ENCODE data around the gene PPP2R2C.

The PPP2R2C gene

DNA sequence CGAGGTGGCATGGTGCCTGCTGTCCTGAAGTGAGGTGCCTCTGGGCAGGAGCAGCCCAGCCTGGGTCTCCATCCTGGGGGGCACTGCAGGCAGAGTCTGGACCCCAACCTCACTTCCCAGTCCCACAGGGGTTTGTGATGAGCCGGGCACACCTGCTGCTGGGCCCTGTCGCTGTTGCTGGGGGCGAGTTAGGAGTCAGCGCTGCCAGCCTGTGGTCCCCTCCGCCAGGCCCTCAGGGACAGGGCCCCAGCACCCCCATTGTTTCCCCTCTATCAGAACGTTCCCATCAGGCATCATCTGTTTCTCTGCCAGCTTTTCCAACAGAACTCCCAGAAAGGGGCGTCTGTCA is 179.3 kb downstream of the PPP2R2C start:
- no peak for FAIRE-seq
- DNase-seq (ENCODE audit: insufficient read length, low spot score): no peak
- TF ChIP-seq POLR2A (IDR thresholded peaks at IDR 0.05; ENCODE audit: low read depth, low read length): no peak

DNA sequence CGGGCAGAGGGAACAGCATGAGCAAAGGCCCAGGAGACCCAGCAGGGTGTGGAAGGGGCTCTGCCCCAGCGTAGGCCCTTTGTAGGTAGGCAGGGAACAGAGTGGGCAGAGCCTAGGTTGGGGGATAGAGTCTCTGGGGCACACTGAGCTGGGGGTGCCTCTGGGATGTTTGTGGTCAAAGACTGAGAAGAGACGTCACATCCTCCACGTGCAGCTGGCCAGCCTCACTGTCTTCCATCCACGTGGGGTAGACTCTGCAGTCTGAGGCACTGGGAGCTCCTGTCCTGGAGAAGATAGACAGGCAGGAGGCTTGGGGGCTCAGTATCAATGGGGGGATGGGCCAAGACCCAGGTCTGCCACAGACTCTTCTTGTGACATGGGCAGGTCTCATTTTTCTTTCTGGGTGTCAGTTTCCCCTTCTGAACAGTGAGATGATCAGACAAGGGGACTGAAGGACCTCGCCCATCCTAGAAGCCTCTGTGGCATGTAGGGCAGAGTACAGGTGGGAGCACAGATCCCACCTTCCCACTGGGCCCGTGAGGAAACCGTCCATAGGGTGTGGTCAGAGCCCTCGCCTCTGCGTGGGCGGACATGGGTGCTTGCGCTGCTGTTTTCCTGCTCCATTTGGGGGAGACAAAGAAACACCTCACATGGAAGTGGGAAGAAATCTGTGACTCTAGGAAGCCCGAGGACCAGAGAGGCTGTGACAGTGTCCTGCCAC is 179.9 kb downstream of the PPP2R2C start:
- DNase-seq (ENCODE audit: insufficient read length, low spot score) (no peak), FAIRE-seq (no peak)
- no peak for TF ChIP-seq POLR2A (IDR thresholded peaks at IDR 0.05; ENCODE audit: low read depth, low read length)

DNA sequence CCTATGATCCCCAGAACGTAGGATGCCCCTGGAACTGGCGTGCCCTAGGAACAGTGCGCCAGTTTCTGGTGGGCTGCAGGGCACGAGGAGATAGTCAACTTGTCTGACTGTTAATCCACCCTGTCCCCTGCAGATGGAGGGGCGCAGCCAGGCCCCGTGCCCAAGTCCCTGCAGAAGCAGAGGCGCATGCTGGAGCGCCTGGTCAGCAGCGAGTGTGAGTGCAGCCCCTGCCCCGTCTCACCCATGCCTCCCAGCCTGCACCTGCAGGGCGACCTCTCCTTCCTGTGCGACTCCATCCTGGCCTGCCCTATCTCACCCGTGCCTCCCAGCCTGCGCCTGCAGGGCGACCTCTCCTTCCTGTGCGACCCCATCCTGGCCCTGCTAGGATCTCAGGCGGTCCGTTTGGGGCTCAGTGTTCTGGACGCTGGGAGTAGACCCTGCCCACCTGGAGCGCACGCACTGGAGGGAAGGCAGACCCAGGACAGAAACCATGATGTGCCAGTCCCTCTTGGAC is 180.6 kb downstream of the PPP2R2C start:
- no peak for DNase-seq (ENCODE audit: insufficient read length, low spot score)
- FAIRE-seq: no peak
- no peak for TF ChIP-seq POLR2A (IDR thresholded peaks at IDR 0.05; ENCODE audit: low read depth, low read length)

GRCh38 chr4:6290769-6291547 is 181.5 kb downstream of the PPP2R2C start:
- no peak for FAIRE-seq
- DNase-seq (ENCODE audit: insufficient read length, low spot score): no peak
- no peak for TF ChIP-seq POLR2A (IDR thresholded peaks at IDR 0.05; ENCODE audit: low read depth, low read length)

DNA sequence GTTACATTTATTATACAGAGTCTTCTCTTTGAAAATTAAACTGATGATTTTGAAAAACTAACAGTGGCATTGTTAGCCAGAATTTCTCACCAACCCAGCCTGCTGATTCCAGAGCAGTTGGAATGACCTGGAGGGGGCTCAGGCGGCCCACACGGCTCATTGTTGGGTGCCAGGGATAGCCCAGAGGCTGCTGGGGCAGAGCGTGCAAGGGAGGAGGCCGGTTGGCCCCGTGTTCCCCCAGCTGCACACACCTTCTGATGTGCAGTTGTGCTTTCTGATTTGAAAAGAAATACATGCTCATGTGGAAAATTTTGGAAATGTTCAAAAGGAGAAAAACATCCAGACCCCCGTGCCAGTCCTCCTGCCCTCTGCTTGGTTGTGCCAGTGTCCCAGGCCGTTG is 182.2 kb downstream of the PPP2R2C start:
- FAIRE-seq (no peak), DNase-seq (ENCODE audit: insufficient read length, low spot score) (no peak)
- no peak for TF ChIP-seq POLR2A (IDR thresholded peaks at IDR 0.05; ENCODE audit: low read depth, low read length)

DNA sequence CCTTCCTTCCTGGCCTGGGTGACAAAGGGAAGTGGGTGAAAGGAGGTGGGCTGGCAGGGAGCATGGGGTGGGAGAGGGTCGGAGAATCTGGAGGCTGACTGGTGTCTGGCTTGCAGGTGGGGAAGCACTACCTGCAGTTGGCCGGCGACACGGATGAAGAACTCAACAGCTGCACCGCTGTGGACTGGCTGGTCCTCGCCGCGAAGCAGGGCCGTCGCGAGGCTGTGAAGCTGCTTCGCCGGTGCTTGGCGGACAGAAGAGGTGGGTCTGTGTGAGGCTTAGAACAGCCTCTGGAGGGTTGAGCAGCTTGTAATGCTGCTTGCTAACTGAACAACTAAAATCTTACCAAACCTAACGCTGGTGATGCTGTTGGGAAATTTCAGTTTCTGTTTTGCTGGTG is 183.5 kb downstream of the PPP2R2C start:
- FAIRE-seq: no peak

GRCh38 chr4:6288342-6288741 is 184.1 kb downstream of the PPP2R2C start:
- no peak for FAIRE-seq
- no peak for DNase-seq (ENCODE audit: insufficient read length, low spot score)

More for the DNA sequence above, 183.5 kb downstream of the PPP2R2C start:
- DNase-seq (ENCODE audit: insufficient read length, low spot score): no peak
- no peak for TF ChIP-seq POLR2A (IDR thresholded peaks at IDR 0.05; ENCODE audit: low read depth, low read length)

GRCh38 chr4:6287017-6287788 is 185.2 kb downstream of the PPP2R2C start:
- no peak for TF ChIP-seq POLR2A (IDR thresholded peaks at IDR 0.05; ENCODE audit: low read depth, low read length)
- FAIRE-seq (no peak), DNase-seq (ENCODE audit: insufficient read length, low spot score) (no peak)

More at GRCh38 chr4:6288342-6288741, 184.1 kb downstream of the PPP2R2C start:
- no peak for TF ChIP-seq POLR2A (IDR thresholded peaks at IDR 0.05; ENCODE audit: low read depth, low read length)

- TF ChIP-seq POLR2A (IDR thresholded peaks at IDR 0.05; ENCODE audit: low read depth, low read length): no peak
- no peak for FAIRE-seq
- DNase-seq (ENCODE audit: insufficient read length, low spot score): no peak
Observed at GRCh38 chr4:6283282-6283681, 189.1 kb downstream of the PPP2R2C start.

DNA sequence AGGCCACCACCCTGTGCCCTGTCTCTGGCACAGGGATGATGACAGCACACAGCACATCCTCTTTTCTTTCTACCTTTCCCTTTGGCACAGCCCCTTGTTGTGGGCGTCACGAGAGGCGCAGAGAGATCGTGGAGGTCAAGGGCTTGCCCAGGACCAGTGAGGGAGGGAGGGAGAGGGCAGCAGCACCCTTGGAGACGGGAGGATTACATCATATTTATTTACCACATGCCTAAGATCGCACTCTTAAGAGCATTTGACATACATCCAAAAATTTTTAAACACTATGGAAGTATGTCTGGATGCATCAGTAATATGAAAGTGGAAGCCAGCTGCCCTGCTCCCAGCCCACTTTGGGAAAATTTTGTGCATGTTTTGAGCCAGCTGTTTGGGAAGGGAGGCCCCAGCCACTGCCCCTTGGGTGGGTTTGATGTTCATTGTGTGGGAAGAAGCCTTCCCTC is 190.1 kb downstream of the PPP2R2C start:
- FAIRE-seq (no peak), DNase-seq (ENCODE audit: insufficient read length, low spot score) (no peak)
- TF ChIP-seq POLR2A (IDR thresholded peaks at IDR 0.05; ENCODE audit: low read depth, low read length): no peak

- FAIRE-seq (no peak), DNase-seq (ENCODE audit: insufficient read length, low spot score) (no peak)
- no peak for TF ChIP-seq POLR2A (IDR thresholded peaks at IDR 0.05; ENCODE audit: low read depth, low read length)
Observed at GRCh38 chr4:6281436-6282313, 190.7 kb downstream of the PPP2R2C start.

GRCh38 chr4:6280365-6280996 is 191.9 kb downstream of the PPP2R2C start:
- FAIRE-seq (no peak), DNase-seq (ENCODE audit: insufficient read length, low spot score) (no peak)
- no peak for TF ChIP-seq POLR2A (IDR thresholded peaks at IDR 0.05; ENCODE audit: low read depth, low read length)

All from H54 (cell line).